Skin epidermis (tissue), 12 donors: ENCODE results near the gene CORO1C.
"Not testable (repeated sequence)": the region's sequence is repeated elsewhere in the genome, so short reads cannot be mapped to it uniquely, and the experiment has no call there.

Source experiments
- H3K27ac ChIP-seq, 21 experiments: fragments of 200-600 bp; sonication (generic) in 11 of 21; one replicate each; pipeline ENCODE4 v1.5.0; 2020; ENCODE audit warnings: mild to moderate bottlenecking in 3 of 21, inconsistent platforms in 2 of 21, moderate library complexity in 2 of 21
- H3K4me3 ChIP-seq, 7 experiments: fragments of 200-600 bp; sonication (generic) in 2 of 7; one replicate each; pipeline ENCODE4 v1.5.0; 2020; ENCODE audit warnings: inconsistent platforms in 2 of 7, mild to moderate bottlenecking in 2 of 7, moderate library complexity in 1 of 7

Gene CORO1C

DNA sequence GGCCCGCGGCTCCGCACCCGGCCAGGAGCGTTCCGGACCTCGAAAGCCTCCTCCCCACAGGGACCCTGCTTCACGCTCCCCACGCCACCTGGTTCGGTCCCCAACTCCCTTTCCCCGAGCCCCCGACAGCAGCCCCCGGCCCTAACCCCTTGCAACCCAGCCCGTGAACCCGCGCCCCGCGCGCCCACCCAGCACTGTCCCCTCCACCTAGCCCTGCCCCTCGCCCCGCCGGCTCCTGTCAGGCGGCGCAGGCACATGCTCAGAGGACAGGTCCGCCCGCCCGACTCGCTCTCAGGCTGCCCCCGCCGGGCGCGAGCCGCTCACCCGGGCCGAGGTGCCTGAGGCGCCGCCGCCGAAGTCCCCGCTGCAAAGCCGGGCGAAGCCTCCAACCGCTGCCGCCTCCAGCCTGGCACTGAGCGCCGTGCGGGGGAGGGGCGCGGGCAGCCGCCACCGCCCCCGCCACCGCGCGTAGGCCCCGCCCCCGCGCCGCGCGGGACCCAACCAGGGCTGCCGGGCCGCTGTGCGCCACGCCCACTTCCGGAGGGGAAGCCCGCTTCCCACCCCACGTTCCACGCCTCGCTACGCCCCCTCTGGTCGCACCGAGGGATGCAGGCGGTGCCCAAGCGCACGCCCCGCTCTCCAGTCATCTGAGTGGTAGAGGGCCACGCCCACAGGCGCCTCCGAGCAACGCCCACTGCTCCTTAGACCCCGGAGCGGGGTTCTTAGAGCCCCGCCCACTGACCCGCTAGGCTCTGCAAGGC is at the start of gene CORO1C:
CORO1C (minus strand) TSS at position 414 of the 761 bp plus-strand sequence. CDS start 30,200 bp downstream, outside the sequence.
- Histone ChIP-seq H3K4me3 (peak within 1 kb of the TSS; percentile 60 to 96 (median 90)), H3K27ac (peak within 1 kb of the TSS; percentile 88 to 99 (median 97))

DNA sequence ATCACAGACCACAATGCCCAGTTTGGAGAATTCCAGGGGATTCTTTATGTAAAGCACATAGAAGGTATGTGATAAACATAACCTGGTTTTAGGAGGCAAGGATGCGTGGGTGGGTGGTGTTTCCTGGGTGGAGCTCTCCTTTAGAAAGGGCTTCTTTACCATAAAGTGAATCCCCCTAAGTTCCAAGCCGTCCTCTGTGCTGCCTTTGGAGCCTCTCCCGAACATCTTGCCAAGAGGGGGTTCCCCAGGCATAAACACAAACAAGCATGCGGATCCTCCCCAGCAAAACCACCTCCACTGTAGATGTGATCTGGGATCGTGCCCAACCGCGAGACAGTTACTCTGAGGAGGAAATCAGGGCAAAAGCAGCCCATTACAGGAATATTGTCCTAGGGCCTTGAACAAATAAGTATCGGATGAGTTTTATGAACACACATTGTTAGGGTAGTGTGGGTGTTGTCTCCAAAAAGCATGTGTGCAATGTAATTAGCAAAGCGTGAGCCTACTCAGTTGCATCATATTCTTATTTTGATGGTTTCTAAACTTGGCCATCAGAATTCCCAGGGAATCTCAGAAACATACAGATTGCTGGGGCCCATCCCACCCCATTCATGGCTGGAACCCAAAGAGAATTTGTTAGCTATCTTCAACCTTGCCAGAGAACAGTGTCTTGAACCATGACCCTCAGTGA is 48.8 kb upstream of the CORO1C start:
- H3K27ac ChIP-seq: peak overlapping the region in 4 of 21 experiments; percentile 1 to 44 (median 31)
- no peak overlapping the region for H3K4me3 ChIP-seq

DNA sequence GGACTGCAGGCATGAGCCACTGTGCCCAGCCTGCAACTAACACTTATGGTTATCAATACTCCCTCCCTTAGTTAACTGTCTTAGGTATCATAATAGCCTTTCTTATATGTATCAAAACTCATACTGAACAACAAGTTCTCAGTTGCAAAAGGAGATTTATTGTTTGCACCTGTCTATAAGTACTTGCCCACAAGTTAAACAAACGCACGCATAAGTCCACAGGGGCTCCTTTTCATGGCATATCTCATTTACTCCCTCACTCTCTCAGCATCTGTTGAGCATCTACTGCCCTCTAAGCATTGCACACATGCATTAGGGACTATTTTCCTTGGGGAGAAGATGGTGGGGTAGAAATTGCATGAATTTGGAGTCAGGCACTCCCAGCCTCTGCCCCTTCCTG is 46.7 kb upstream of the CORO1C start:
- Histone ChIP-seq H3K4me3 (no peak overlapping the region), H3K27ac (no peak overlapping the region)

DNA sequence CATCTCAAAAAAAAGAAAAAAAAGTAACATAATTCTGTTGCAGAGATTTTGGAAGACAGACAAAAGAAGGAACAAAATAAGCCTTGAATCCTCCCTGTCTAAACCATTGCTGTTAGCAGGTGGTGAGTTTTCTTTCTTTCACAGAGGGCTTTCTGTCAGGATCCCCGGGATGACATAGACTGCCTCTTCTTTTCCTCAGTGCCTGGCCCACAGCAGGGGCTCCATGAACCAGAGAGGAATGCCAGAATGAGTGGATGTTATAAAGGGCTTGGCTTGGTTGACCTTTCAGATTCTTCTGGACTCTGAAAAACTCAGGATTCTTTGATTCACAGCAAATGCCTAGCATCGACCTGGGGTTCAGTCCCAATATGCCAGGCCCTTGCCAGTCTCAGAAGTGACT is 45.8 kb upstream of the CORO1C start:
- H3K27ac ChIP-seq: no peak overlapping the region
- H3K4me3 ChIP-seq: no peak overlapping the region

GRCh38 chr12:108773798-108774788 is 42.8 kb upstream of the CORO1C start:
- Histone ChIP-seq H3K4me3 (no peak overlapping the region), H3K27ac (peak overlapping the region in 15 of 21 experiments; percentile 15 to 79 (median 59))

DNA sequence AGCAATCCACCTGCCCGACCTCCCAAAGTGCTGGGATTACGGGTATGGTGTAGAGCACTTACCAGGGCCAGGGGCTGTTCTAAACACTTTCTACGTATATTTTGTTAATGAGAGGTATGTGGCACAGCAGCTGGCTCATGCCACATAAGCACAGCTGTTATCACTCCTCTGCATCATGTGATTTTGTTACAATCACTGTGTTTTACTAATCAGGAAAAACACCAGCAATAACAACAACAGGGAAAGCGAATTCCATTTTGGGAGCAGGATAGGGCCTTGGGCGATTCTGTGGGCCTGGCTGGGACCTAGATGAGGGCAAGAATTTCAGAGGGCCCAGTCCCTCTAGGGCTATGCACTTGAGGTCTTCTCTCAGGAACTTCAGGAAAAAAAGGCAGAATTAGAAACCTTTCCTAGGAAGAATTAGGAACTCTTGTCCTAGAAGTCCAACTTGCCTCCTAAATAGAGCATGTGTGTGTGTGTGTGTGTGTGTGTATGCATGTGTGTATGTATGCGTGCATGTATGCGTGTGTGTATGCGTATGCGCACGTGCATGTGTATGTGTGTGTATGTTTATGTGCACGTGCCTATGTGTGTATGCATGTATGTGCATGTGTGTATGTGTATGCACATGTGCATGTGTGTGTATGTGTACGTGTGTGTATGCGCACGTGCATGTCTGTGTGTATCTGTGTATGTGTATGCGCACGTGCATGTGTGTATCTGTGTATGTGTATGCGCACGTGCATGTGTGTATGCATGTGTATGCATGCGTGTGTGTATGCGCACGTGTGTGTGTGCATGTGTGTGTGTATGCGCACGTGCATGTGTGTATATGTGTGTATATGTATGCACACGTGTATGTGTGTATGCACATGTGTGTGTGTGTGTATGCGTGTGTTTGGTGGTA is 41.8 kb upstream of the CORO1C start:
- Histone ChIP-seq H3K27ac (peak overlapping the region in 3 of 21 experiments; percentile 9 to 66 (median 65)), H3K4me3 (no peak overlapping the region)

DNA sequence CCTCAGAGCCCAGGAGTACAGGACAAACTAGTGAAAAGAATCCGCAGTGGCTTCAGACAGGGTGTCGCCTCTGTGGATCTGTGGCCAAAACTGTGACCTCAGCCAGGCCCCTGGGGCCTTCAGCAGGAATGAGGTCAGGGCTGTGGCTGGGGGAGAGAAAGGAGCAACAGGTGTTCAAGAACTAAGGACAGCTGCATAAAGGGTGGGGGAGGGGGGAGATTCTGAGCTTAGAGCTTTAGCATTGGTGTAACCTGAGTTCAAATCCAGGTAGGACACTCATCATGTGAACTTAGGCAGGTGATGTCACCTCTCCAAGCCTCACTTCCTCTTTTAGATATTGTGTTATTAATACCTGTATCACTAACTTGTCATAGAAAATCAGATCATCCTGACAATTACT is 40.9 kb upstream of the CORO1C start:
- Histone ChIP-seq H3K27ac (peak overlapping the region in 1 of 21 experiments; percentile 9), H3K4me3 (no peak overlapping the region)

DNA sequence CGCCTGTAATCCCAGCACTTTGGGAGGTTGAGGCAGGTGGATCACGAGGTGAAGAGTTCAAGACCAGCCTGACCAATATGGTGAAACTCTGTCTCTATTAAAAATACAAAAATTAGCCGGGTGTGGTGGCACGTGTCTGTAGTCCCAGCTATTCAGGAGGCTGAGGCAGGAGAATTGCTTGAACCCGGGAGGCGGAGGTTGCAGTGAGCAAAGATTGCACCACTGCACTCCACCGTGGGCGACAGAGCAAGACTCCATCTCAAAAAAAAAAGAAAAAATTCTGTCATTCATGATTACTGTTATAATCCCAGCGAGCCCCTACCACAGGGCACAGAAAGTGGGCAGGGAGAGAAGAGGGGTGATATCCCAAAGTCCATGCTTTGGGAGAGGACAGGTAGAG is 40.5 kb upstream of the CORO1C start:
- not testable (repeated sequence) for H3K4me3 ChIP-seq
- peak overlapping the region in 1 of 21 experiments; percentile 9 for H3K27ac ChIP-seq

DNA sequence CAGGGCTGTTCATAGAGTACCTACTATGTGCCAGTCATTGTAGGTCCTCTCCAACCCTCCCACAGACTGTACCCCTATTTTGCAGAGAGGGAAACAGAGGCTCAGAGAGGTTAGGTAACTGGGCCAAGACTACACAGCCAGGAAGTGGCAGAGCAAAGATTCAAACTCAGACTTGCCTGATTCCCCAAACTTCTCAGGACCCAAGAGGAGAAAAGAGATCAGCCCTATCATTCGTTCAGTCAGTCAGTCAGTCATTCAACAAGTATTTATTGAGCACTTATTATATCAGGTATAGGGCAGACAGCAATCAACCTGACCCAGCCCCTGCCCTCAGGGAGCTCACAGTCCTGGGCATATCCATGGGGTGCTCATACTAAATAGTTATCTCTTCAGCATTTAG is 39.6 kb upstream of the CORO1C start:
- H3K4me3 ChIP-seq: no peak overlapping the region
- H3K27ac ChIP-seq: no peak overlapping the region

GRCh38 chr12:108770269-108770829 is 39.0 kb upstream of the CORO1C start:
- no peak overlapping the region for H3K4me3 ChIP-seq
- no peak overlapping the region for H3K27ac ChIP-seq

- H3K27ac ChIP-seq: no peak overlapping the region
- H3K4me3 ChIP-seq: peak overlapping the region in 1 of 7 experiments; percentile 5
Observed at GRCh38 chr12:108768591-108769500, 37.5 kb upstream of the CORO1C start.

- no peak overlapping the region for H3K27ac ChIP-seq
- H3K4me3 ChIP-seq: no peak overlapping the region
Observed at GRCh38 chr12:108766294-108766693, 35.0 kb upstream of the CORO1C start.

GRCh38 chr12:108765289-108765764 is 34.0 kb upstream of the CORO1C start:
- no peak overlapping the region for H3K4me3 ChIP-seq
- no peak overlapping the region for H3K27ac ChIP-seq

DNA sequence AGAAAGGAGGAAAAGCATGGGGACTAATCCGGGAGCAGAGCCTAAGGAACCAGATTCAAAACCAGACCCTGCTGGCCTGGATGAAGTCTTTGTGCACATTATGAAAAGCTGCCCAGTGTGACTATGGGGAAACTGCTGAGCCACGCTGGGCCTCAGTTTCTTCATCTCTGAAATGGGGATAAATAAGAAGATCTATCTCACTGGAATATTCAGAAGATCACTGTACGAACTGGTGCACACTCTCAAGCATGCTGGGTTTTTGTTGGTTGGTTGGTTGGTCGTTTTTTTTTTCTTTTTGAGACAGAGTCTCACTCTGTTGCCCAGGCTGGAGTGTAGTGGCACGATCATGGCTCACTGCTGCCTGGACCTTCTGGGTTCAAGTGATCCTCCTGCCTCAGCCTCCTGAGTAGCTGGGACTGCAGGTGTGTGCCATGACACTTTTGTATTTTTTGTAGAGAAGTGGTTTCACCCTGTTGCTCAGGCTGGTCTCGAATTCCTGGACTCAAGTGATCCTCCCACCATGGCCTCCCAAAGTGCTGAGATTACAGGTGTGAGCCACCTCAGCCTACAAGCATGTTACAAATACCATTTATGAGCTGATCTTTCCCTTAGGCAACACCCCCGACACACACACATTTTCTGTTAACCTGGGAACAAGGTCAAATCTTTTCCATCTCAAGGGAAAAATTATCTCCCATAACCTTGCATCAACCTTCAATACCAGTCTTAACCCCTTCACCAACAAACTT is 33.4 kb upstream of the CORO1C start:
- H3K27ac ChIP-seq: no peak overlapping the region

GRCh38 chr12:108761226-108761625 is 29.9 kb upstream of the CORO1C start:
- H3K27ac ChIP-seq: no peak overlapping the region
- no peak overlapping the region for H3K4me3 ChIP-seq

More for the DNA sequence above, 33.4 kb upstream of the CORO1C start:
- no peak overlapping the region for H3K4me3 ChIP-seq

GRCh38 chr12:108759924-108760323 is 28.6 kb upstream of the CORO1C start:
- no peak overlapping the region for H3K27ac ChIP-seq
- no peak overlapping the region for H3K4me3 ChIP-seq

DNA sequence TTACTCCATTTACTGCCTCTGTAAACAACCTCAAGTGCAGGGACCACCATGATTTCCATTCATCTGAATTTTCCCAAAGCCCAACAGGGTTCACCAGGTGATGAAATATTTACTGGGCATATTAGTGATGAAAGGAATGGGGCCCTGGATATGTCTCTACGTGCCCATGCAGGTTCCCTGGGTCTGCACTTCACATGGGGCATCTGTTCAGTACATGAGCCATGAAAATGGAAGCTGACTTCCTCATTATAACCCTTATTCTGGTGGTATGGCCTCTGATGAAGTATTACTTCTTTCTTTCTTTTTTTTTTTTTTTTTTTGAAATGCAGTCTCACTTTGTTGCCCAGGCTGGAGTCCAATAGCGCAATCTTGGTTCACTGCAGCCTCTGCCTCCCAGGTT is 26.5 kb upstream of the CORO1C start:
- Histone ChIP-seq H3K4me3 (no peak overlapping the region), H3K27ac (no peak overlapping the region)
